ENCODE data around the gene CDC42SE2.
"Not testable (repeated sequence)": the region's sequence is repeated elsewhere in the genome, so short reads cannot be mapped to it uniquely, and the experiment has no call there.

The CDC42SE2 gene

GRCh38 chr5:131279204-131279603 lies 15.4 kb downstream of the CDC42SE2 start:
- no peak for FAIRE-seq

- no peak for FAIRE-seq
Observed at GRCh38 chr5:131280417-131280816, 16.6 kb downstream of the CDC42SE2 start.

- FAIRE-seq: peak; percentile 93
Observed at GRCh38 chr5:131281133-131281867, 17.4 kb downstream of the CDC42SE2 start.

- FAIRE-seq: no peak
Observed at GRCh38 chr5:131281868-131282234, 18.0 kb downstream of the CDC42SE2 start.

GRCh38 chr5:131282235-131282634 lies 18.4 kb downstream of the CDC42SE2 start:
- FAIRE-seq: peak; percentile 51

GRCh38 chr5:131285703-131286399 lies 22.0 kb downstream of the CDC42SE2 start:
- FAIRE-seq: no peak

- no peak for FAIRE-seq
Observed at GRCh38 chr5:131286400-131286715, 22.5 kb downstream of the CDC42SE2 start.

GRCh38 chr5:131288328-131288727 lies 24.5 kb downstream of the CDC42SE2 start:
- FAIRE-seq: no peak

- FAIRE-seq: no peak
Observed at GRCh38 chr5:131289738-131290137, 25.9 kb downstream of the CDC42SE2 start.

- no peak for FAIRE-seq
Observed at GRCh38 chr5:131296213-131296672, 32.4 kb downstream of the CDC42SE2 start.

- FAIRE-seq: no peak
Observed at GRCh38 chr5:131297886-131298285, 34.0 kb downstream of the CDC42SE2 start.

- FAIRE-seq: no peak
Observed at GRCh38 chr5:131299465-131299864, 35.6 kb downstream of the CDC42SE2 start.

GRCh38 chr5:131302506-131302905 lies 38.7 kb downstream of the CDC42SE2 start:
- no peak for FAIRE-seq

- no peak for FAIRE-seq
Observed at GRCh38 chr5:131303537-131303936, 39.7 kb downstream of the CDC42SE2 start.

GRCh38 chr5:131304414-131304813 lies 40.6 kb downstream of the CDC42SE2 start:
- no peak for FAIRE-seq

GRCh38 chr5:131305138-131305689 lies 41.4 kb downstream of the CDC42SE2 start:
- no peak for FAIRE-seq

- FAIRE-seq: no peak
Observed at GRCh38 chr5:131305906-131306305, 42.1 kb downstream of the CDC42SE2 start.

GRCh38 chr5:131312235-131312772 lies 48.5 kb downstream of the CDC42SE2 start:
- FAIRE-seq: not testable (repeated sequence)

GRCh38 chr5:131316026-131316425 lies 52.2 kb downstream of the CDC42SE2 start:
- FAIRE-seq: no peak

- no peak for FAIRE-seq
Observed at GRCh38 chr5:131316822-131317221, 53.0 kb downstream of the CDC42SE2 start.

GRCh38 chr5:131318455-131318854 lies 54.6 kb downstream of the CDC42SE2 start:
- no peak for FAIRE-seq

- no peak for FAIRE-seq
Observed at GRCh38 chr5:131321066-131321465, 57.2 kb downstream of the CDC42SE2 start.

GRCh38 chr5:131322926-131323325 lies 59.1 kb downstream of the CDC42SE2 start:
- FAIRE-seq: no peak

GRCh38 chr5:131323378-131323777 lies 59.5 kb downstream of the CDC42SE2 start:
- no peak for FAIRE-seq

Measured in colon (tissue), 2 donors.